GM18867 (cell line): Measurements from ENCODE around the gene PCGF6.

Experiments used
- ATAC-seq: cut with Tn5 transposase; IDR thresholded peaks from one replicate; pipeline ENCODE4 v1.9.1; 2021; ENCODE audit warnings: mild to moderate bottlenecking, moderate library complexity; ENCODE audit not compliant: unreplicated experiment

PCGF6 gene

GRCh38 chr10:103327906-103328305 is 23.0 kb downstream of the PCGF6 start:
- peak; percentile 52 for ATAC-seq

GRCh38 chr10:103316087-103316486 is 34.9 kb downstream of the PCGF6 start:
- ATAC-seq = no peak

- ATAC-seq = no peak
Measured at GRCh38 chr10:103310197-103310596, 40.7 kb downstream of the PCGF6 start.

- no peak for ATAC-seq
Measured at GRCh38 chr10:103307594-103307993, 43.3 kb downstream of the PCGF6 start.

GRCh38 chr10:103295374-103296015 is 55.4 kb downstream of the PCGF6 start:
- no peak for ATAC-seq

GRCh38 chr10:103291588-103291987 is 59.4 kb downstream of the PCGF6 start:
- ATAC-seq = no peak

GRCh38 chr10:103287992-103288391 is 62.9 kb downstream of the PCGF6 start:
- ATAC-seq = no peak

- ATAC-seq = no peak
Measured at GRCh38 chr10:103284170-103284569, 66.8 kb downstream of the PCGF6 start.

- no peak for ATAC-seq
Measured at GRCh38 chr10:103282961-103283360, 68.0 kb downstream of the PCGF6 start.

GRCh38 chr10:103281753-103282152 is 69.2 kb downstream of the PCGF6 start:
- ATAC-seq = no peak

GRCh38 chr10:103280506-103280905 is 70.4 kb downstream of the PCGF6 start:
- no peak for ATAC-seq

- ATAC-seq = no peak
Measured at GRCh38 chr10:103280031-103280430, 70.9 kb downstream of the PCGF6 start.

- no peak for ATAC-seq
Measured at GRCh38 chr10:103278862-103279298, 72.1 kb downstream of the PCGF6 start.

- no peak for ATAC-seq
Measured at GRCh38 chr10:103278537-103278823, 72.5 kb downstream of the PCGF6 start.

GRCh38 chr10:103277713-103278536 is 73.0 kb downstream of the PCGF6 start:
- no peak for ATAC-seq

- no peak for ATAC-seq
Measured at GRCh38 chr10:103276896-103277712, 73.8 kb downstream of the PCGF6 start, which contains the start of gene INA. INA (plus strand) TSS chr10:103277138; CDS start chr10:103277212, 74 bp downstream.

GRCh38 chr10:103276251-103276895 is 74.6 kb downstream of the PCGF6 start:
- no peak for ATAC-seq

- ATAC-seq = no peak
Measured at GRCh38 chr10:103273041-103273441, 77.9 kb downstream of the PCGF6 start.

- ATAC-seq = no peak
Measured at GRCh38 chr10:103265717-103266329, 85.1 kb downstream of the PCGF6 start.

- no peak for ATAC-seq
Measured at GRCh38 chr10:103262229-103262628, 88.7 kb downstream of the PCGF6 start.

- ATAC-seq = no peak
Measured at GRCh38 chr10:103259989-103260388, 91.0 kb downstream of the PCGF6 start.
